CD4-positive, alpha-beta T cell treated with Interleukin-6 at 100 ng/mL for 8 hours (primary cell): ENCODE data around the gene KCNJ1.

Experiments
- DNase-seq: peaks from one replicate; pipeline ENCODE4 v3.0.0-alpha.2; 2020; ENCODE audit warnings: mixed read lengths, low spot score

Gene KCNJ1

DNA sequence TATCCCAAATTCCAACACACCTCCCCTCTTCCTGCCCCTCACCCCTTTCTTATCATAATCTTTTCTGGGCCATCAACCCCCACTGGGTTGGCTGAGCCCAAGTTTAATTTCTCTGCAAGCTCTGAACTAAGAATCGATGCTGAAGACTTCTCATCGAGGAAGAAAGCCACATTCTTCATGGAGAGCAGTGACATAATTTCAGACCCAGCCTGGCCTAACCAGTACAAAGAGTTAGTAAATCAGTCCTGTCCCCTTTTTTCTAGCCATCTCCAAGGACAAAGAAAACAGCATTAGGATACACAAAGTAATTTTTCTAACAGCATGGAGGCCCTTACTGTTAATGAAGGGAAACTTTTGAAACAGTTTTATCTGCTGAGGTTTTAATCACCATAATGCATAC lies 45.0 kb downstream of the KCNJ1 start:
- DNase-seq = no peak

DNA sequence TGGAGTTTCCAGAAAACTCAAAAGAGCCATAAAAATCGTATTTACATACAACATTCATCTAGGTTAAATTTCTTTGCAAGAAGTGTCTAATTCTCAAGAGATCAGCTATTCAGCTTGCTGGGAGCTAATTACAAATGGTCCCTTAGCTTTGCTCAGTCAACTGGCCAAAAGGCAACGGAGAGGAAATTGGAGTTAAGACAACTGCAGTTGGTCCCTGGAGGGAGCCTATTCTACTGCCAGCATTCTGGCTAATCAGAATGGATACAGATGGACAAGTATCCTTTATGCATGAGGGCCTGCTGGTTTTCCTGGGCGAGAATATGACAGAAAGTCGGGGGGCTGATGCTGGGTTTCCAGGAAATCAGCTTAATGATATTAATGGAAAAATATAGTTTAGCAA lies 45.5 kb downstream of the KCNJ1 start:
- no peak for DNase-seq

DNA sequence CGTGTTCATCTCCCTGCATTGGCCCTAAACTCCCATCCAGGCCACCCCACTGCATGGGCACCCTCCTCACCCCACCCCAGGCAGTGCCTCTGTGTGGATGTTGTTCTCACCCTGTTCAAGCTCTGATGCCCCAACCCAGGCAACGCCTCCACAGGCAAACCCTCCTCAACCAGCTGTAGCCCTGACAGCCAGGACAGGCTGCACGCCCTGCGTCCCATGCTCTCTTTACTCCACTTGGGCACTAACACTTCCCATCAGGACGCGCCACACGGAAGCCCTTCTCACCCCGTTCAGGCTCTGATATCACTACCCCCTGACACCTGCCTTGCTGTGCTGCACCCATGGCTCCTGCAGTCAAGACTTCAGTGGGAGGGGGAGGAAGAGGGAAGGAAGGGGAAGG lies 47.9 kb downstream of the KCNJ1 start:
- DNase-seq = no peak

DNA sequence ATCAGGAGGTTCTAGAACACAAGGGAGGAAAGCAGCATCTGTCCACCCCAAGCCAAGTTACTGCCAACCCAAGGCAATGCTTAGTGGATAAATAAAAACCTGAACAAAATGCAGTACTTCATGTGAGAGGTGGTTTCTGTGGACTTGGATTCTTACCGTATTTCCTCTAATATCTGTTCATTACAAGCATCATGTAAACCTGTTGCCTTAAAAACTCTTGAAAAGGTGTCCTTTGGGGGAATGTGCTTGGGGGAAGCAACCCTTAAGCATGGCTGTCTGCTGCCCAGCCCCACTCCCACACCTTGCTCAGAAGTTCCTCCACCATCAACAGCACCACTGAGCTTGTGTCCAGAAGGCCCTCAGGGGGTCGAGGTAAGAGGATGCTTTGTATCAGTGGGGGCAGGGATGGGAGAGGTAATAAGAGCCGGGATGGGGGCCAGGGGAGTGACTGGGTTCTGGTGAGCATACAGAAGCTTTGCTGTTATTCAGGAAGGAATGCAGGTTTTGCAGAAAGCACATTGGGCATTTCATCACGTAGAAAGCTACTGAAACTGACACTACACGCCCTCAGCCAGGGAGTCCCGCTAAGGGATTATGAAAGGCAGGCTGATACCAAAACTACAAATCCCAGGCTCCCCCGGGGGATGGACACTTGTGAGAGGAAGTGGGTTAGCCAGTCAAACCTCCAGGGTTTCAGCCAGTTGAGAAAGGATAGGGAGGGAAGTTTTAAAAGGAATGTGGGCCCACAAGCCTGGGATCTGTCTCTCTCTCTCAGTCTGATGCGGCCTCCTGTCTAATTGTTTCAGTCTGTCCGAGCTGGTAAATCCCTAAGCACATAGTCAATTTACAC lies 52.0 kb downstream of the KCNJ1 start:
- no peak for DNase-seq

DNA sequence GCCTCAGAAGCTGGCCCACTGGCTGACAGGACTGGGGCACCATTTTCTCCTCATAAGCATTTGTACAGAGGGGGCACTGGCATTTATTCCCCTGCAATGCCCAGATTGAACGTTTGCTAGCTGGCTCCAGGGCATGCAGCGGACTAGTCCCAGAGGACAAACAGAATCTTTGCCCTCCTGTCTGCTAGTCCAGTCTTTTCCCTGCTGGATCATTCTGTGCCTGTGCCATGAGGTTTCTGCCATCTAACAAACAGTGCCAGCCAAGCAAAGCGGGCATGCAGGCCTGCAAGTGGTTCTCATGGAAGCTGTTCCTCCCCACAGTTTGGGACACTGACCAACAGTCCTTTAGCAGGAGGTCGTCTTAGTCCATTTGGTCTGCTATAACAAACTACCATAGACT lies 53.4 kb downstream of the KCNJ1 start:
- DNase-seq = no peak

DNA sequence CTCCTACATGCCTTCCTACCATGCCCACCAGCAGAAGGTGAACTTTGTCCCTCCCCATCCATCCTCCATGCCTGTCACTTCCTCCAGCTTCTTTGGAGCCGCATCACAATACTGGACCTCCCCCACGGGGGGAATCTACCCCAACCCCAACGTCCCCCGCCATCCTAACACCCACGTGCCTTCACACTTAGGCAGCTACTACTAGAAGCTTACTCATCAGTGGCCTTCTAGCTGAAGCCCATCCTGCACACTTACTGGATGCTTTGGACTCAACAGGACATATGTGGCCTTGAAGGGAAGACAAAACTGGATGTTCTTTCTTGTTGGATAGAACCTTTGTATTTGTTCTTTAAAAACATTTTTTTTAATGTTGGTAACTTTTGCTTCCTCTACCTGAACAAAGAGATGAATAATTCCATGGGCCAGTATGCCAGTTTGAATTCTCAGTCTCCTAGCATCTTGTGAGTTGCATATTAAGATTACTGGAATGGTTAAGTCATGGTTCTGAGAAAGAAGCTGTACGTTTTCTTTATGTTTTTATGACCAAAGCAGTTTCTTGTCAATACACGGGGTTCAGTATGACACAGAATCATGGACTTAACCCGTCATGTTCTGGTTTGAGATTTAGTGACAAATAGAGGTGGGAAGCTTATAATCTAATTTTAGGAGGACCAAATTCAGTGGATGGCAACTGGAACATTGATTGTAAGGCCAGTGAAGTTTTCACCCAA lies 56.1 kb downstream of the KCNJ1 start:
- no peak for DNase-seq

DNA sequence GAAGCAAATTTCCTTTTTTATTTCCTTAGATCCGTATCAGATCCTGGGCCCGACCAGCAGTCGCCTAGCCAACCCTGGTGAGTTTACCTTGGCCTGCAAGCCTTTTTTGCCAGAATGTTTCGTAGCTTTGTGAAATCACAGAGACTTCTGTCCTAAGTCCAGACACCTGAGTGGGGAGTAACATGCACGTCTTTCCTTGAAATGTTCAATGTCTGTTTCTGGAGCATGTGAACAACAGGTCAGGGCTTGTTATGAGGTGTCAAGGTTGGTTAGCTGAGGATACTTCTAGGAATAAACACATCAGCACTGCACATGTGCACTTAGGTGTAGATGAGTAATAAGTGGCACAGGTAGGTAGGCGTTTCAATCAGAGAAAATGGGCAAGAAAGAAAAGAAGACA lies 58.0 kb downstream of the KCNJ1 start:
- no peak for DNase-seq

DNA sequence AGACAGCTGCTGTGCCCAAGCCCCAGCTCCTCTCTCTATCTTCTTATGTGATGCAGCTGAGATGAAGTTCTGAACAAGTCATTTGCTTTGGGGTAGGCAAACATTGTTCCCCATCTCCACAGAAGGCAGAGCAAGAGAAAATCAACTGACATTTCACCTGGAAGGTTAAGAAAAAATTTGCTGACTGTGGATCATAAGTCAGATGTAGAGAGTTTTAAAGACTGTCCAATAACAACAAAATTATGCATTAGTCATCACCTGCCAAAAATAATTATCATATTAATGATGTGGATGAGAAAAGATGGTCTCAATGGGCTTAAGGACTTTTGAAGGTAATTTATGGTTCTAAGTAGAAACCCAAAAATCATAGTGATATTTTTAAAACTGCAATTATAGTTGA lies 59.2 kb downstream of the KCNJ1 start:
- no peak for DNase-seq

DNA sequence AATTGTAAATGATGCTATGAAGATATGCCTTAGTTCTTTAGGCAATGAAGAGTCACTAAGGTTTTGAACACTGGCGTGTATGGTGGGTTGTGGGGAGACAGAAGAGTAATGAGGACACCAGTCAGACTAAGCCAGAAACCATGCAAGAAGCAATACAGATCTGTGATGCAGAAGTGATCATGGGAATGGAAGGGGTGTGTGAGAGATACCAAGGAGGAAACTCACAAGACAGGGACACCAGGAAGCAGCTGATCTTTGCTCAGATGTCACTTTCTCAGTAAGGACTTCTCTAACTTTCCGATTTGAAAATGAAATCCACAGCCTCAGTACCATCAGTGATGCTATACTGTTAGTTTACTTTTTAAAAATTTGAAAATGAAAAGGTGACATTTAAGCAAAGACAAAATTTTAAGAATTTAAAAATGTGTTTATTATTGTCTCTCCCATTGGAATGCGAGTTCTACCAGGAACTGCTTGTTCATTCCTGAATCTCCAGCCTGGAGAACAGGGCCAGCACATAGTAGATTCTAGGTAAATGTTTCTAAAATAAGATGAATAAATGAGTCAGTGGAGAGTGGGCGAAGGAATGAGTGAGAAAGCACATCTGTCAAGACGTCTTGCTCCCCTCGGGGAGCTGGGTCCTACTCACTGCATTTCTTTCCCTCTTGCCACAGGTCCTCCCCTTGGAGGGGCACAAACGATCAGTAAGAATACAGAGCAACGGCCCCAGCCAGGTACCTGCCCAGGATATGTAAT lies 60.4 kb downstream of the KCNJ1 start:
- DNase-seq = no peak

DNA sequence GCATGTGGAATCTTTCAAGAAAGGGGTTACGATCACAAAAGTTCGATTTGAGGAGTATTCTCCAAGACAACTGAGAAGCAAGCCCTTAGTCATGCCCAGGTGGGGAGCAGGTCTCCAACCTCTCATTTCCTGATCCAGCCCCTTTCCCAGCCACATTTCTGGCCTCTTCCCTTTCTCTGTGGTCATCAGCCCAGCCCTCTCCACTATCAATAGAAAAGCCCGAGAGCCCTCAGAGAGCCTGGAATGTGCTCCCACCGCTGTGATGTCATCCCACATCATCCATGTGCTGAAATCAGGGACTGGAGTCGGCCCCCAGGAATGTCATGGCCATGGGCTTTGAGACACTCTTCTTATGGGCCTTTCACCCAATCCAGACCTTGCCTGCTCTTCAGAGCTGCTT lies 62.6 kb downstream of the KCNJ1 start:
- DNase-seq = no peak

DNA sequence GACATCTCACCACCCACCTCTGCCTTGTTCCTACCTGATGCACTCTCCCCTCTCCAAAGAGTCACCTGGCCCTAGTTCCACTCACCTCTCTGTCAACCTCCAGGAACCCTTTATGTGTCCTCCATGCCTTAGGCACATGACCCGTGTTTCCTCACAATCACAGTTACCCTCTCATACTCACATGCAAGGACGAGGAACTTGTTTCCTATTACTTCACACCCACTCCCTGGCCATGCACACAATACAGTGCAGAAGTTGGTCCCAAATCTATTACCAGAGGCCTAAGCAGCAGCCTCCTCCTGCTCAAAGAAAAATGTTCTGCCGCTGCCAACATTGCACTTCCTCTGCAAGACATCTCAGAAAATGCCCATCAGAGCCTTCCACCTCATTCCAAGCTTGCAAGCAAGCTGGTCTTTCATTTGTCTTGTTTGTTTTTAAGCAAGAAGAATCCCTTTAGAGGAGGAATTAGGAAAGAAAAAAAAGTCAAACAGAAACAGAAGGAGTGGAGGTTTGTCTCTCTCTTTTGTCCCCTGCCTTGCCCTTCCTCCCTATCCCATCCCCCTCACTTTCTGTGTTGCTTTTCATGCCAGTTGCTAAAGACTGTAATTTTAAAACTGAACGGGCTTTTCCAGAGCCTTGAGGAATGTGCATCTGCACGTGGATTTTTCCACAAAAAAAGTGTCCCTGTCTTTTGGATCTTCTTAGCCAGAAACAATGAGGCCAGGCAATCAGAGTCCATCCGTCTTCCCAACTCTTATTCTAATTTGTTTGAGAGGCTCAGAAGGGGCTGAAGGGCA lies 63.4 kb downstream of the KCNJ1 start:
- DNase-seq = no peak

DNA sequence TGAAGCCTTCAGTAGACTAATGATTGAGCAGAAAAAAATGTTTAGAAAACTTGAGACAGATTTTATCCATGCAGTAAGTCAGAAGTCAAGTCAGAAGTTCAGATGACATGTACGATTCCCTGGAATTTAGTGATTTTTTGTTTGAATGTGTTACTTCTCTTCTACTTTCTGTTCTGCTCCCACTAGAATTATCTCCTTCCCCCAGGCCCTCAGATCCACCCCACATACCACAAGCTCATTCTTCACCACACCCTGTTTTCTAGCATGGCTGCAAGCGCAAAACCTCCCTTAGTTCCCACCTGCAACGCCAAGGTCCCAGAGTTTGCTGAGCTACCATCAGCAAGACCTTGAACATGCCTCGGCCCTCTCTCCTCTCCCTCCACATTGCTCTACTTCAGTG lies 64.1 kb downstream of the KCNJ1 start:
- no peak for DNase-seq

DNA sequence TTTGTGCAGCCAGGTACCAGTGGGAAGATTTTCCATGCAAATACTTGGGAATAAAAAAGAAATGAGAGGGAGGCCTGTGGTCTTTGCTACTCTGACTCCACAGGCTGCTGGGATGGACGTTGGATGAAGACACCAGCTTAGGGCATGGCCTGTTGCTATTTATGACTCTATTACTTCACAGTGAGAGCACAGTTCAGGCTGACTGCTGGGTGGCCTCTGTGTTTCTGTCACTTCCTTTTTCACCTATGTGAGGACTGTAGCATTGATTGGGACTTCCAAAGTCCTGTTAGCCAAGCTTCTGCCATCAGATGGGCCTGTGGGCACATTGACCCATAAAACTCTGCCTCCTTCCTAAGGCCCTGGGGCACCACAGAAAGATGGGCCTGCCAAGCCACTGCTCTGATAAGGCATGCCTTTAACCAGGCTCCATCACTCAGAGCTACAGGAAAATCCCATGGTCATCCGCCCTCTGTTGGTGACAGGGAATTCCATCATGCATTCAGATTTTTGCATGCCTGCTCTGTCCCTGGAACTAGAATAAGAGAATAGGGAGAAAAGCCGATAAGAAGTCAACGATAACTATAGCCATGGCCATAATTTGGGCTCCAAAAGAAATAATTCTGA lies 64.6 kb downstream of the KCNJ1 start:
- no peak for DNase-seq

DNA sequence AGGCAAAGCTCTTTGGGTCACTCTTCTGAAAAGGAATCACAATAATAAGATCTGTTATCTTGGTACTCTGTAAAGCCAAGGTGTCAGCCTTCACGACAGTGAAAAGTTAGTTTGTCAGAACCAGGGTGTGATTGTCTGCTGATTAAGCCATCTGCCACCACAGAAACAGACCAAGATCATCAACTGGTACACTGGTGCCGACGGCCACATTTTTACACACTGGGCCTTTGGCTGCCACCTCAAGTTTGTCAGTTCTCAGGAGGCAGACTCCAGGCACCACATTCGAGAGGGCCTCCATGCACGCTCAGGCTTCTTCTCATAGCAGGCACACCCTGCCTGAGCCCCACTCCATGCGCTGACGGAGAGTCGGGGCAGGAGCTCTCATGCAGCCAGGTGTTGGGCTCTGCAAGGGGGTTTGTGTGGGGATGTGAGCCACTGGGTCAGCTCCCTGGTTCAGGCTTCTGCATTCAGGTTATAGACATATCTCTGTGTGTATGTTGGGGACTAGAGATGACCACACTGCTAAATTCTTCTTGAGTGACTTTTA lies 66.2 kb downstream of the KCNJ1 start:
- DNase-seq = no peak

DNA sequence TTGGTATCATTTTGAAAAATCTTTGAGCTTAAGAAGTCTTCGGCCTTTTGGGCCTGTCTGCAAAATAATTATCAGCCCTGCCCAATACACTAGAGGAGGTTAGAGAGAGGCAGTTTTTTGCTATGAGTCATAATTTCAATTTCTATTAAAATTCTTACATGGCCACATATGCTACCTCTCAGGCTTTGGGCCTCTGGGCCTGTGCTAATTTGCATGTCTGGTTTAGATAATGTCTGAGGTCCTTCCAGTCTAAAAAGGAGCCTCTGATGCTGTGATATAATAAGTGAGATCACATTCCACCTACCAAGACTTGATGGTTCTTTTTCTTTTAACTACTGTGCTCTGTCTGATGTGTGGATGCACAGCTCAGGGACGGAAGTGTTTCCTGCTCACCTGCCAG lies 70.8 kb downstream of the KCNJ1 start:
- no peak for DNase-seq

DNA sequence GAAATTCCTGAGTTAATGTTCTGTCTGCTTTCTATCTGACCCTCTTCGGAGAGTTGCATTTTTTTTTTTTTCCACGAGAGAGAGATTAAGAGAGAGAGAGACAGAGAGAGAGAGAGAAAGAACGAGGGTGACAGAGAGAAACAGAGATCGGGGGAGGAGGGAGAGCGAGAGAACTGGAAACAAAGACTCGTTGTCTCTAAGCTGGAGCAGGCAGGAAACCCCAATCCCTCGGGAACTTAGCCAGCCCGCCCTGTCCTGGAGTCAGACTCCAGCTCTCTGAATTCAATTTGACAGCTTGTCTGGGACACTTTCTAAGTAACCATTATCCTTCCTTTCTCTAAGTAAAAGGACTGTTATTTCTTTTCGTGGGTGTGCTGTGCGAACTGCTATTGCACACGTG lies 76.9 kb downstream of the KCNJ1 start:
- no peak for DNase-seq

DNA sequence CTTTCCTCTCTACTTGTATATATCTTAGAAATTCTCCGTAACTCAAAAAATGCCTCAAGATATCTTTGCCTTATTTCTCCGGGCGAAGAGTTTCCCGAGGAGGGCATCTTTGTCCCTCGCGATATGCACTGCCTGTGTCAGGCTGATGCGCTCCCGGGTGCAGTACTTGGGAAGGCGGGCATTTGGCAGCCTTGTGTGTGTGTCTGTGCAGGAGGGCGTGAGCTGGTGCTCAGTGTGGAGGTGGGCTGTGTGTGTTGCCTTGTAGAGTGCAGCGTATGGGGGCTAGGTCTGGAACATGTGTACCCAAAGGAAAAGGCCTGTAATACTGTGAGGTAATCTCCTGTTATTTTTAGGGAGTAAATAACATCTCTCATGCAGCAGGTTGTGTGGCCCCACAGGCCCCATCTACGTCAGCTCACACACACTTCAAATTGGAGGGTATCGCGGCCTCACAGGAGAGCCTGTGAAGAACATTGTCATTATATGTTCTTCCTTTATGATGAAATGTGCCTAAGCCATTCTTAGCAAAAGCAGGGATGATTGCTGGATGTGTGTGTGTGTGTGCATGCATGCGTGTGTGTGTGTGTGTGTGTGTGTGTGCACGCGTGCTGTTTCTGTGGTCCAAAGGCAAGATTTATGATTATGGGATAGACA lies 77.5 kb downstream of the KCNJ1 start:
- no peak for DNase-seq
